Vagina (tissue), 2 donors: ENCODE data around the gene CUBN. TPM values are rescaled to one million over a fixed set of nuclear protein-coding genes. Genes with fewer than 3 reads are reported as not detected.
"Not testable (repeated sequence)": the region's sequence is repeated elsewhere in the genome, so short reads cannot be mapped to it uniquely, and the experiment has no call there.

ENCODE experiments used
- DNase-seq, 2 donors: peaks; one replicate each; pipeline ENCODE4 v3.0.0-alpha.2; 2017; ENCODE audit errors: extremely low spot score in 2 of 2
- H3K27ac ChIP-seq: fragments of 200-600 bp; sonication (generic); one replicate; pipeline ENCODE4 v1.5.1; 2019
- H3K27me3 ChIP-seq: fragments of 200-600 bp; sonication (generic); one replicate; pipeline ENCODE4 v1.5.1; 2019
- H3K36me3 ChIP-seq, 2 donors: fragments of 200-600 bp; sonication (generic); one replicate each; pipeline ENCODE4 v1.5.1; 2017 to 2019
- H3K4me1 ChIP-seq: fragments of 200-600 bp; sonication (generic); one replicate; pipeline ENCODE4 v1.5.1; 2019
- H3K4me3 ChIP-seq, 2 donors: fragments of 200-600 bp; sonication (generic); 1 replicate in 1 of 2; 2 replicates in 1 of 2; pipeline ENCODE4 v1.5.1; 2016 to 2019
- H3K9me3 ChIP-seq: fragments of 200-600 bp; sonication (generic); one replicate; pipeline ENCODE4 v1.5.1; 2019
- CTCF ChIP-seq, 3 experiments: fragments of 450-650 bp in 2 of 3; fragments of 200-600 bp in 1 of 3; sonication (generic) in 1 of 3; IDR thresholded peaks; one replicate each; pipeline ENCODE4 v1.5.1; 2017 to 2019; ENCODE audit warnings: antibody characterized with exemption in 3 of 3, mild to moderate bottlenecking in 2 of 3, moderate library complexity in 2 of 3
- POLR2A ChIP-seq, 2 donors: fragments of 450-650 bp; IDR thresholded peaks; one replicate each; pipeline ENCODE4 v1.6.1; 2017; ENCODE audit warnings: antibody characterized with exemption in 2 of 2, mild to moderate bottlenecking in 2 of 2, moderate library complexity in 2 of 2
- POLR2AphosphoS5 ChIP-seq, 2 donors: sonication (generic); formaldehyde crosslinking; IDR thresholded peaks; one replicate each; pipeline ENCODE4 v1.9.0; 2017; ENCODE audit warnings: antibody characterized with exemption in 2 of 2, mild to moderate bottlenecking in 2 of 2, low read depth in 1 of 2; ENCODE audit not compliant: insufficient read depth in 1 of 2
- intact Hi-C: fragments of 100-400 bp; cut with DNase I; formaldehyde crosslinking; loops from one replicate; pipeline ENCODE4 v1.15.1; 2023
- total RNA-seq: library from RNA; depleted of rRNA; stranded (reverse); fragments of >200 nt; gene quantifications from one replicate; pipeline ENCODE4 v1.2.3, GENCODE V29; 2016

CUBN gene
- total RNA-seq, 1 donor from 2014 or later, result 4.4 TPM

- no peak overlapping the region for H3K27ac ChIP-seq
- DNase-seq, result no peak
- no peaks in the 10 kb centered on the region for H3K4me1 ChIP-seq
- no peak overlapping the region for H3K4me3 ChIP-seq
- no peaks in the 10 kb centered on the region for H3K9me3 ChIP-seq
- no peaks in the 10 kb centered on the region for H3K27me3 ChIP-seq
- H3K36me3 ChIP-seq, result no peaks in the 10 kb centered on the region
- intact Hi-C loops, result no loop called here
- TF ChIP-seq POLR2AphosphoS5 (IDR thresholded peaks at IDR 0.05; ENCODE audit: insufficient read depth in 1 of 2, low read depth in 1 of 2) (no peak), POLR2A (IDR thresholded peaks at IDR 0.05) (no peak), CTCF (IDR thresholded peaks at IDR 0.05) (no peak)
Measured at GRCh38 chr10:17116193-17116592, 13.4 kb downstream of the CUBN start.

GRCh38 chr10:17115683-17116082, 13.9 kb downstream of the CUBN start:
- no peak for TF ChIP-seq CTCF (IDR thresholded peaks at IDR 0.05)
- TF ChIP-seq POLR2A (IDR thresholded peaks at IDR 0.05), result no peak
- TF ChIP-seq POLR2AphosphoS5 (IDR thresholded peaks at IDR 0.05; ENCODE audit: insufficient read depth in 1 of 2, low read depth in 1 of 2), result no peak
- H3K27ac ChIP-seq, result no peak overlapping the region
- no peak for DNase-seq

GRCh38 chr10:17114878-17115444, 14.7 kb downstream of the CUBN start:
- H3K4me1 ChIP-seq, H3K27me3 ChIP-seq, H3K36me3 ChIP-seq, H3K4me3 ChIP-seq, intact Hi-C loops, H3K9me3 ChIP-seq, H3K27ac ChIP-seq, DNase-seq: not testable (repeated sequence)

More at GRCh38 chr10:17115683-17116082, 13.9 kb downstream of the CUBN start:
- Histone ChIP-seq H3K4me3 (no peak overlapping the region), H3K9me3 (no peaks in the 10 kb centered on the region), H3K4me1 (no peaks in the 10 kb centered on the region), H3K36me3 (no peaks in the 10 kb centered on the region), H3K27me3 (no peaks in the 10 kb centered on the region)
- intact Hi-C loops, result no loop called here

GRCh38 chr10:17113889-17114540, 15.6 kb downstream of the CUBN start:
- no peak for TF ChIP-seq CTCF (IDR thresholded peaks at IDR 0.05)
- no peak for TF ChIP-seq POLR2AphosphoS5 (IDR thresholded peaks at IDR 0.05; ENCODE audit: insufficient read depth in 1 of 2, low read depth in 1 of 2)
- TF ChIP-seq POLR2A (IDR thresholded peaks at IDR 0.05), result no peak
- Histone ChIP-seq H3K36me3 (no peaks in the 10 kb centered on the region), H3K27ac (no peak overlapping the region), H3K4me3 (no peak overlapping the region), H3K4me1 (no peaks in the 10 kb centered on the region), H3K27me3 (no peaks in the 10 kb centered on the region), H3K9me3 (no peaks in the 10 kb centered on the region)
- intact Hi-C loops, result no loop called here
- no peak for DNase-seq

- no peak for DNase-seq
- no peak overlapping the region for H3K27ac ChIP-seq
- no peak for TF ChIP-seq CTCF (IDR thresholded peaks at IDR 0.05)
- TF ChIP-seq POLR2A (IDR thresholded peaks at IDR 0.05), result no peak
- no peak for TF ChIP-seq POLR2AphosphoS5 (IDR thresholded peaks at IDR 0.05; ENCODE audit: insufficient read depth in 1 of 2, low read depth in 1 of 2)
- H3K4me3 ChIP-seq, result no peak overlapping the region
- H3K36me3 ChIP-seq, result no peaks in the 10 kb centered on the region
- H3K9me3 ChIP-seq, result no peaks in the 10 kb centered on the region
- H3K4me1 ChIP-seq, result no peaks in the 10 kb centered on the region
- intact Hi-C loops, result no loop called here
- H3K27me3 ChIP-seq, result no peaks in the 10 kb centered on the region
Measured at GRCh38 chr10:17113346-17113745, 16.3 kb downstream of the CUBN start.
